Panc1 (cell line): ENCODE data around the gene TYRP1. TPM values are rescaled to one million over a fixed set of nuclear protein-coding genes. Genes with fewer than 3 reads are reported as not detected.

Source experiments
- ATAC-seq: fragments of 200-7000 bp; cut with Tn5 transposase; 2 replicates; pipeline ENCODE4 v1.9.1; 2020; ENCODE audit warnings: mild to moderate bottlenecking, moderate library complexity
- BruUV-seq: library from RNA; stranded (reverse); fragments of 400-500 nt; replicated peaks from 2 replicates; lab custom pipeline; 2021; lab: Mats Ljungman, UMichigan
- CTCF ChIA-PET: fragments of 300-600 bp; sonication (Branson Sonifier 250); formaldehyde crosslinking; loops from one replicate; lab custom pipeline; 2022; ENCODE audit warnings: antibody characterized with exemption; lab: Charles Lee
- POLR2A ChIA-PET: fragments of 300-600 bp; sonication (Branson Sonifier 250); formaldehyde crosslinking; loops from one replicate; lab custom pipeline; 2022; ENCODE audit warnings: antibody characterized with exemption; lab: Charles Lee
- DNase-seq: peaks from one replicate; pipeline ENCODE4 v3.0.0-alpha.2; 2010; ENCODE audit warnings: low read depth, low spot score
- H3K27ac ChIP-seq: 2 replicates; pipeline ENCODE4 v1.5.1; 2011; ENCODE audit warnings: mild to moderate bottlenecking, low read length, inconsistent platforms
- H3K27me3 ChIP-seq: fragments of 200-500 bp; sonication (Bioruptor generic); 2 replicates; pipeline ENCODE4 v1.6.0; 2014; ENCODE audit warnings: low read length, inconsistent platforms; ENCODE audit not compliant: control insufficient read depth, insufficient read depth
- H3K36me3 ChIP-seq: fragments of 200-500 bp; sonication (Bioruptor generic); 2 replicates; pipeline ENCODE4 v1.5.1; 2014; ENCODE audit warnings: inconsistent platforms, mild to moderate bottlenecking, low read length, moderate library complexity; ENCODE audit not compliant: control insufficient read depth, insufficient read depth
- H3K4me1 ChIP-seq: 2 replicates; pipeline ENCODE4 v1.5.1; 2011; ENCODE audit warnings: inconsistent platforms, mild to moderate bottlenecking, low read length, moderate library complexity; ENCODE audit not compliant: control insufficient read depth, insufficient read depth
- H3K4me3 ChIP-seq, 2 experiments: 2 replicates each; pipeline ENCODE4 v1.5.1; 2011 to 2012; ENCODE audit warnings: low read depth in 2 of 2, low read length in 2 of 2, mild to moderate bottlenecking in 2 of 2, inconsistent platforms in 1 of 2, moderate library complexity in 1 of 2
- H3K9me3 ChIP-seq: fragments of 200-500 bp; sonication (Bioruptor generic); 2 replicates; pipeline ENCODE4 v1.5.1; 2014; ENCODE audit warnings: low read depth, mild to moderate bottlenecking, inconsistent platforms, low read length, moderate library complexity; ENCODE audit not compliant: control insufficient read depth, insufficient read depth
- POLR2AphosphoS5 ChIP-seq: IDR thresholded peaks from 2 replicates; pipeline ENCODE4 v1.6.1; 2012; ENCODE audit warnings: mild to moderate bottlenecking, low read depth, low read length, moderate library complexity
- SIN3A ChIP-seq: IDR thresholded peaks from 2 replicates; pipeline ENCODE4 v1.6.1; 2012; ENCODE audit warnings: low read depth, mild to moderate bottlenecking, low read length, moderate library complexity, borderline replicate concordance; ENCODE audit not compliant: insufficient read depth
- TCF7L2 ChIP-seq: IDR thresholded peaks from 2 replicates; pipeline ENCODE4 v1.6.1; 2011; ENCODE audit warnings: mild to moderate bottlenecking, low read depth, low read length, inconsistent platforms
- in situ Hi-C: cut with HindIII; loops from 2 replicates; pipeline ENCODE4 v1.10.0; 2016; ENCODE audit warnings: low sequenced_read_pairs, low pct_unique_long_range_greater_than_20kb
- intact Hi-C: fragments of 100-400 bp; cut with micrococcal nuclease; formaldehyde crosslinking; loops from one replicate; pipeline ENCODE4 v1.10.0; 2022; ENCODE audit not compliant: unreplicated experiment
- total RNA-seq: library from RNA; stranded (reverse); gene quantifications from one replicate; pipeline ENCODE4 v1.2.1, GENCODE V29; 2021; ENCODE audit not compliant: unreplicated experiment
- TF ChIP-seq, protein P1 (sequence below), 2 experiments: IDR thresholded peaks; 2 replicates each; pipeline ENCODE4 v1.6.1; 2011 to 2012; ENCODE audit warnings: low read depth in 2 of 2, control low read depth in 1 of 2, low read length in 1 of 2, mild to moderate bottlenecking in 1 of 2, moderate library complexity in 1 of 2; ENCODE audit not compliant: insufficient read depth in 1 of 2
- TF ChIP-seq, protein P2 (sequence below): fragments of 450-650 bp; IDR thresholded peaks from 2 replicates; pipeline ENCODE4 v1.5.1; 2017; ENCODE audit warnings: mild to moderate bottlenecking

TYRP1 gene
- total RNA-seq, 1 experiment from 2014 or later, result 0.23 TPM

DNA sequence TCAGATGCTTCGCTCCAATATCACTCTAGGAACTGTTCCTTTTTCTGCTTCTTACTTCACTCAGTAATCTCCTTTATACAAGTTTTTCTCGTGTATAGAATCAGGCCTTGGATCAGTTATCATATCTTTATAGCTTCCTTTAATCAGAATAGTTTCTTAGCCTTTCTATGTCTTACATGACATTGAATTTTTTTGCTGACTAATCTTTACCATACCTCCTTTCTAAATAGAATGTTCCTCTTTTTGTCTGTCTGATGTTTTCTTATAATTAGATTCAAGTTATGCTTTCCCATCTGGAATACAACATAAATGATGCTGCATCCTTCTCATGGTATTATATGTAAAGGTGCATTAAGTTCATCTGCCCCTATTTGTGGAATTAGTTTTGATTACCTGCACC is 40.2 kb upstream of the TYRP1 start:
- CTCF ChIA-PET, result no interaction called here
- intact Hi-C loops, result no loop called here
- no peak for DNase-seq
- TF ChIP-seq, protein P1, sequence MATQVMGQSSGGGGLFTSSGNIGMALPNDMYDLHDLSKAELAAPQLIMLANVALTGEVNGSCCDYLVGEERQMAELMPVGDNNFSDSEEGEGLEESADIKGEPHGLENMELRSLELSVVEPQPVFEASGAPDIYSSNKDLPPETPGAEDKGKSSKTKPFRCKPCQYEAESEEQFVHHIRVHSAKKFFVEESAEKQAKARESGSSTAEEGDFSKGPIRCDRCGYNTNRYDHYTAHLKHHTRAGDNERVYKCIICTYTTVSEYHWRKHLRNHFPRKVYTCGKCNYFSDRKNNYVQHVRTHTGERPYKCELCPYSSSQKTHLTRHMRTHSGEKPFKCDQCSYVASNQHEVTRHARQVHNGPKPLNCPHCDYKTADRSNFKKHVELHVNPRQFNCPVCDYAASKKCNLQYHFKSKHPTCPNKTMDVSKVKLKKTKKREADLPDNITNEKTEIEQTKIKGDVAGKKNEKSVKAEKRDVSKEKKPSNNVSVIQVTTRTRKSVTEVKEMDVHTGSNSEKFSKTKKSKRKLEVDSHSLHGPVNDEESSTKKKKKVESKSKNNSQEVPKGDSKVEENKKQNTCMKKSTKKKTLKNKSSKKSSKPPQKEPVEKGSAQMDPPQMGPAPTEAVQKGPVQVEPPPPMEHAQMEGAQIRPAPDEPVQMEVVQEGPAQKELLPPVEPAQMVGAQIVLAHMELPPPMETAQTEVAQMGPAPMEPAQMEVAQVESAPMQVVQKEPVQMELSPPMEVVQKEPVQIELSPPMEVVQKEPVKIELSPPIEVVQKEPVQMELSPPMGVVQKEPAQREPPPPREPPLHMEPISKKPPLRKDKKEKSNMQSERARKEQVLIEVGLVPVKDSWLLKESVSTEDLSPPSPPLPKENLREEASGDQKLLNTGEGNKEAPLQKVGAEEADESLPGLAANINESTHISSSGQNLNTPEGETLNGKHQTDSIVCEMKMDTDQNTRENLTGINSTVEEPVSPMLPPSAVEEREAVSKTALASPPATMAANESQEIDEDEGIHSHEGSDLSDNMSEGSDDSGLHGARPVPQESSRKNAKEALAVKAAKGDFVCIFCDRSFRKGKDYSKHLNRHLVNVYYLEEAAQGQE (IDR thresholded peaks at IDR 0.05; ENCODE audit: insufficient read depth in 1 of 2, low read depth in 2 of 2, low read length in 1 of 2), result no peak
- TF ChIP-seq SIN3A (no peak), TCF7L2 (no peak), POLR2AphosphoS5 (no peak)
- TF ChIP-seq, protein P2, sequence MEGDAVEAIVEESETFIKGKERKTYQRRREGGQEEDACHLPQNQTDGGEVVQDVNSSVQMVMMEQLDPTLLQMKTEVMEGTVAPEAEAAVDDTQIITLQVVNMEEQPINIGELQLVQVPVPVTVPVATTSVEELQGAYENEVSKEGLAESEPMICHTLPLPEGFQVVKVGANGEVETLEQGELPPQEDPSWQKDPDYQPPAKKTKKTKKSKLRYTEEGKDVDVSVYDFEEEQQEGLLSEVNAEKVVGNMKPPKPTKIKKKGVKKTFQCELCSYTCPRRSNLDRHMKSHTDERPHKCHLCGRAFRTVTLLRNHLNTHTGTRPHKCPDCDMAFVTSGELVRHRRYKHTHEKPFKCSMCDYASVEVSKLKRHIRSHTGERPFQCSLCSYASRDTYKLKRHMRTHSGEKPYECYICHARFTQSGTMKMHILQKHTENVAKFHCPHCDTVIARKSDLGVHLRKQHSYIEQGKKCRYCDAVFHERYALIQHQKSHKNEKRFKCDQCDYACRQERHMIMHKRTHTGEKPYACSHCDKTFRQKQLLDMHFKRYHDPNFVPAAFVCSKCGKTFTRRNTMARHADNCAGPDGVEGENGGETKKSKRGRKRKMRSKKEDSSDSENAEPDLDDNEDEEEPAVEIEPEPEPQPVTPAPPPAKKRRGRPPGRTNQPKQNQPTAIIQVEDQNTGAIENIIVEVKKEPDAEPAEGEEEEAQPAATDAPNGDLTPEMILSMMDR, result no peak
- no peak overlapping the region for H3K27ac ChIP-seq
- POLR2A ChIA-PET, result no interaction called here
- H3K4me1 ChIP-seq, result no peaks in the 10 kb centered on the region
- in situ Hi-C loops, result no loop called here
- no peak for ATAC-seq
- no TSS peak for BruUV-seq
- H3K27me3 ChIP-seq, result no peaks in the 10 kb centered on the region
- H3K9me3 ChIP-seq, result no peaks in the 10 kb centered on the region
- no peak overlapping the region for H3K4me3 ChIP-seq
- H3K36me3 ChIP-seq, result no peaks in the 10 kb centered on the region

DNA sequence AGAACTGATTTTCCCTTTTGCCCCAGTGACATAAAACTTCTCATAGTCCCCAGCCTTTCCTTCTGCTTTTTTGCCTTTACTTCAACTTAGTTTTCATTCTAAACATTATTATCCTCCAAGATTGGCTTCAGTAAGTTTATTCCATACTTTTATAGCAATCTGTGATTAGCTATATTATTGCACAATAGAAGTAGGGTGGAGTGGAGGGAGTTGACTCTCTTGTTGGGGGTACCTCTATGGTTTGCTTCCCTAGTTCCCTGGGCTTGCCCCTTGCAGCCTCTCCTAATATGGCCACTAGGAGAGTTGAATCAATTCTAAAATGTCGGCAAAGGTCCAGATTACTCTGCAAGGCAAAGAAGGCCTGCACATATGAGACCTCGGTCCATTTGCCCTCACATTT is 36.4 kb upstream of the TYRP1 start:
- no peak for ATAC-seq
- no peaks in the 10 kb centered on the region for H3K36me3 ChIP-seq
- no TSS peak for BruUV-seq
- H3K4me3 ChIP-seq, result no peak overlapping the region
- intact Hi-C loops (no loop called here), in situ Hi-C loops (no loop called here)
- no peaks in the 10 kb centered on the region for H3K27me3 ChIP-seq
- no peaks in the 10 kb centered on the region for H3K4me1 ChIP-seq
- H3K27ac ChIP-seq, result no peak overlapping the region
- no peak for DNase-seq
- CTCF ChIA-PET, result no interaction called here
- H3K9me3 ChIP-seq, result no peaks in the 10 kb centered on the region
- POLR2A ChIA-PET, result no interaction called here
- no peak for TF ChIP-seq POLR2AphosphoS5
- no peak for TF ChIP-seq SIN3A
- TF ChIP-seq, protein P1 (IDR thresholded peaks at IDR 0.05; ENCODE audit: insufficient read depth in 1 of 2, low read depth in 2 of 2, low read length in 1 of 2), result no peak
- no peak for TF ChIP-seq TCF7L2
- TF ChIP-seq, protein P2, result no peak
